SKM-1 treated with dmso at 0.1 percent for 144 hours (cell line): ENCODE measurements around the gene IFNG-AS1.
A peak's percentile ranks its signal among the peaks of the same experiment; 100 is the strongest.

Source experiments
- DNase-seq: peaks from one replicate; lab custom pipeline; 2025; ENCODE audit not compliant: unreplicated experiment; lab: John Stamatoyannopoulos, UW

IFNG-AS1 gene

DNA sequence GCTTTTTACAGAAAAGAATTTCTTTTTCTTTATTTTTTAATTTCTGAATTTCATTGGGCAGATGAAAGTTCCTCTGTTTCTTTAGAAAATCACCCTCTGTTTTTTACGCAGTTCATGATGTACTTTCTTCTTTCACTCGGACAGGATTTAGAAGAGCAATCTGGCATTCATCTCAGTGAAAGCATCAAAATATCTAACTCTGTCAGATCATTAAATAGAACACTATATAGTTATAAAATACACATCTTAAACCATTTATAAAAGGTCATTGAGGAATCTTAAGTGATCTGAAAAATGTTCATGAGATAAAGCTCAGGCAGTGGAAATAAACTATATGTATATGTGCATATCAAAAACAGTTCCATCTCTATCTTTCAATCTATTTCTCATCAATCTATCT is 3.9 kb downstream of the IFNG-AS1 start:
- no peak for DNase-seq

DNA sequence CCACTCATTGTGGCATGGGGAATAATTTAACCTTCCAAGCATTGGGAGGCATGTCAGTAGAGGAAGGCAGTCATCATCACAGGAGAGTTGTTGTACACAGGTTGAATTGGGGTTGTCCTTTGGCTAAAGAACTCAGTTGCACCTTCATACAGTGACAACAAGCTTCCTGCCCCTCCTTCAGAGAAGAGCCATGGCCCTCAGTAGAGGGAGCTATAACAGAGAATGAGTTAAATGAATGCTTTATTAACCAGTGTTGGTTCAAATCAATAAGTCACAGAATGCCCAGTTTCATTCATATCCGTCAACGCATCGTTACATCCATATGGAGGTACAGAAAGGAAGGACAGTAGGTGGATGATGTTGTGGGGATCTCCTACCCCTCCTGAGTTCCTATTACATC is 4.8 kb downstream of the IFNG-AS1 start:
- DNase-seq, result no peak

DNA sequence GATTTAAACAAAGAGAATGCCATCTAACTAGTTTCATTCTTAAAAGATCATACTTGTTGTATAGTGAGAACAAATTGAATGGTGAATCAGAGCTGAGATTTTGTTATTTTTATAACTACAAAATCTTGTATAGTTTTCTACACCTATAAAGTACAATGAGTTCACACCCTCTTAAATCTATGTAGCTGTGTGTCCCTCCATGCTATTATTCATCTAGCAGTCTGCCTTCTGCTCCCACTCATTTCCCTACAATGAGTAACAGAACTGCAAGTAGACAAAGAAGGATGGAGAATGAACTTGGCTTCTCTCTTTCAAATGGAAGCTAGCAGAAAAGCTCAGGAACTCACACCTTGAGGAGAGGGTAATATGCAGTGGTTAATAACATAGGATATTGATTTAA is 7.1 kb downstream of the IFNG-AS1 start:
- no peak for DNase-seq

DNA sequence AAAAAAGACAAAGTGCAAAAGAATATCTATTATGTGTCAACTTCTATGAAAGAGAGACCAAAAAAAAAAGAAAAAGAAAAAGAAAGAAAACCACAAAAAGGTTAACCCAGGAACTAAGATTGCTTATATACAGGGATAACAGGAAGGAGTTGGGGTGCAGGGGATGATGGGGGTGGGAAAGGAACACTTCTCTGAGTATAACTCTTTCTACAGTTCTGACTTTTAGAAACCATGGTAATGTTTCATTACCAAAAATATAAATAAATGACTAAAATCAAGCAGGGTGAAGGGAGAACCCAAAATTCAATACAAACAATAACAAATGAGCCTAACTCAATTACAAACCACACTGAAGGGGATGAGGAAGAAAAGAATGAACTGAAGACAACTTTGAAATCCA is 9.1 kb downstream of the IFNG-AS1 start:
- no peak for DNase-seq

DNA sequence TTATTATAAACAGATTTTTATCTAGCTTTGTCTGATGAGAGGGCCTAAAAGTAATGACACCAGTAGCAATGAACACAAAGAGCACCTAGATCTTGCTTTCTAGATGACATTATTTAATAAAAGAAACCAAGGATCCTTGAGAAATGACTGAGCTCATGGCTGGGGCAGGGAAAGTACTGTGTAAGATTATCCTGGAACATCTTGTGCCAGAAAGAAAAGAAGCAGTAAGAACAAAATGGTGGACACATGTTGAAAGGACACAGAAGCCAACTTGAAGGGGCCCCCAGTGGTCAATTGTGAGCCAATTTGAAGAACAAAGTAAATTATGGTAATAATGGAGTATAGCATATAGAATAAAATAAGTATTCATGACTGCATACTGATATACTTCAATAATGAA is 10.0 kb downstream of the IFNG-AS1 start:
- DNase-seq, result no peak

DNA sequence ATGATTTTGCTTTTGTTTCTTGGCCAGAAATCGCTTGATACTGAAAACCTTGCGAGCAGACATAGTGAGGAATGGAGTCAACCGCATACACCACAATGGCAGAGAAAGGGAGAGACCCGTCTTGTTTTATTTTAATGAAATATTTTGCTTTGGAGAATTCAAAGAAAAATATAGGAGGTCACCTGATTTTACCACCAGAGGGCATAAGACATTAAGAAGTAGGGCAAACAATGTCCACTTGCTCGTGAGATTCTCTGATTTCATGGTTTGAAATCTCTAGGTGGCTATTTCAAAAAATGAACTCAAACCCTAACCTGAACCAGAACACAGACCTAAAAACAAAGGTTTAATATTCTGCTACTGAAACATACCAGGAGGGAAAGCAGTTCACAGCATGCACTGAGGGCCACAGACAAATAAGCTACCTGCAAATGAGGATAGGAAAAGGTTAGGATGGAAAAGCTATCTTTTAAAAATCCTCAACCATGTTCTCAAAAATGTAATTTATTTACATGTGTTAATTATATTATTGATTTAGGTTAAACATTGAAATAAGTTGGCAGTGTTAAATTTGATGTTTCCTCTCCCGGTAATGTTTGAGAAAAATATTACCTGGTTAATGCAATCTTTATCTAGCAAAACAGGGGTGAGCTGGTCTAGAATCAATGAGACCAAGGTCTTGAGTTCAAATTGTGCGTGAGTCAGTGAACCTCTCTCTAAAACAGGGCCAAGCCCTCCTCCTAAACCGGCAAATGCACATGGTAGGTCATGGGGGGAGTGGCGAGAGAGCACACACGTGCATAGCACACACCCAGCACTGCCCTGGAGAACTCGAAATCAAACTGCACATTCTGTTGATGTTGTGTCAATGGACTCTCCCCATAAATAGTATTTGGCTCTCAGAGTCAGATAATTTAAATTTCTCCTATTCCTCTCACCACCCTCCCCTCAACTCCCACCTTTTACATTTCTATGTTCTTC is 12.5 kb downstream of the IFNG-AS1 start:
- DNase-seq, result no peak

DNA sequence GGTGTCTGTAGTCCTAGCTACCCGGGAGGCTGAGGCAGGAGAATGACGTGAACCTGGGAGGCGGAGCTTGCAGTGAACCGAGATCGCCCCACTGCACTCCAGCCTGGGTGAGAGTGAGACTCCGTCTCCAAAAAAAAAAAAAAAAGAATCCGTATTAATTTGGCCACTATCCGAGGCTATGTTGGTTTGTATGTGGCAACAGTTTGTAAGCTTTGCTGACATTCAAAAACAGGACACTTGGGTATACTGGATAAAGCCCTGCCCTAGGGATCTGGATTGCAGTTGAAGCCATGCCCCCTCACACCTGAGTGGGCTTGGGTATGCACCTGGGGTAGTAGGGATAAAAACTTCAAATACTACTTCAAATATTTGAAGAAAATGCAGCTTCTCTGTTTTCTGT is 14.5 kb downstream of the IFNG-AS1 start:
- no peak for DNase-seq

DNA sequence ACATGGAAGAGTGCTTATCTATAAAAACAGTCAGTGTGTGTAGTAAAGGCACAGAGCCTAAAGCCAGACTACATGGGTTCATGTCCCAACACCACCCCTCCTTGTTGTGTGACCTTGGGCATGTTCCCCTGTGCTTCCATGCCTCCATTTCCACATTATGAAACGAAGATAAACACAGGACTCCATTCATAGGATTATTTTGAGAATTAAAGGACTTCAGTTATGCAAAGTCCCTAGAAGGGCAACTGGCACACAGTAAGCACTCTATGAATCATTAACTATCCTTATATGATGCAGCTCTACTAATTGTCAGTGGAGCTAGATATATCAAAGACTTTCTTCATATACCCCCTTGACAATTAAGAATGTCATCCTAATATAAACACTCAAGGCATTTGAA is 17.8 kb downstream of the IFNG-AS1 start:
- DNase-seq, result no peak

DNA sequence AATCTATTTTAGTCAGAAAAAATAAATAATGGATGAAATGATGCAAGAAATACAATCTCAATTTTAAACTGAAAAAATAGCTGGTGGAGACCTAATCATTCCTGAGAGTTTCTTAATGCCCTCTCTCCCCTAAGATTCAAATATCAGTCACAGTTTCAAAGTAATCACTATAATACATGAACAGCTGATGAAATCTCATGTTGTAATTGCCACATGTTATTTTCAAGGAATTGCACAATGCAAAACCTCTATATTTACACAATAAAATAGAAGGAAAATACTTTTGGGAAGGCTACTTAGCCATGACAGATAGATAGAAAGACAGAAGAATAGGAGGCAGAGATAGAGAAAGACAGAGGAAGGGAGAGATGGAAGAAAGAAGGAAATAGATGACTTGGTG is 18.2 kb downstream of the IFNG-AS1 start:
- no peak for DNase-seq

DNA sequence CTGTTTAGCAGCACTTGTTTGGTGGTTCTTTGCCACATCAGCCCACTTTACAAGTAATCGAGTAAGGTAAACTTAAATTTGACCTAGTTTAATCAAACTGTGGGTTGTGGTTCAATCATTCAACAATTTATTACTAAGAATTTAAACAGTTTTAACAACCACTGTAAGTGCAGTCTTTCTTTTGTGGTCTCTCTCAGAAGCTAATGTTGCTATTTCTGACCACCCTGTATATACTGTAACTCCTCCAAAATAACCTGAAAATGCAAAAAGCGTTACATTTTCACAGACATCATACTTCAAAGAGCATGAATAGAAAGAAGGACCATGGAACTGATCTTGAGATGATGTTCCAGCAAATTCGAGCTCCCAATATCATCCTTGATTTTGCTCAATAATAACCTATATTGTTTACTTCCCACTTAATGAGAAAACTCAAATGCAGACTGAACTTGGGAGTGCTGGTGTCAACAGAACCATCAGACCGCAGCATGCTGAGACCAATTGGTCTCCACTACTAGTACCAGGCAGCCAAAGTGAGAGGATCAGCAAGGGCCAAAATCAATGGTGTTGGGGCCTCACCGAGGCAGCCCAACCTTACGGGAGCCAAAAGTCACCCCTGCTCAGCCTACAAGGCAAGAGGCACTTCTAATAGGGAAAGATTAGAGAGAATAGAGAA is 22.1 kb downstream of the IFNG-AS1 start:
- no peak for DNase-seq

DNA sequence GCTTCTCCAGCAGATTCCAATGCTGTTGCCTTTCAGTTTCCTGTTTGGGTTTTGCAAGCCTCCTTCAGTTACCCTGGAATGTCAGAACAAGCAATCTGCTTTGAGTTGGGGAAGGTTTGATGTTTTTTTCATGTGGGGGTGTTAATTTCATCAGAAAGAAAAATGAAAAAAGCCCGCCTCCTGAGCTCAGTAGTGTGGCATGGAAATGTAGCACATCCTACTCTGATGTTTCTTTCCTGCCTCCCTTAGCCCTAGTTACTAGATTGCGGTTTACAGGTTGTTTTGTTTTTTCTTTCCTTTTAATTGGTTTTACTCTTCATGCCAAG is 22.6 kb downstream of the IFNG-AS1 start:
- no peak for DNase-seq

DNA sequence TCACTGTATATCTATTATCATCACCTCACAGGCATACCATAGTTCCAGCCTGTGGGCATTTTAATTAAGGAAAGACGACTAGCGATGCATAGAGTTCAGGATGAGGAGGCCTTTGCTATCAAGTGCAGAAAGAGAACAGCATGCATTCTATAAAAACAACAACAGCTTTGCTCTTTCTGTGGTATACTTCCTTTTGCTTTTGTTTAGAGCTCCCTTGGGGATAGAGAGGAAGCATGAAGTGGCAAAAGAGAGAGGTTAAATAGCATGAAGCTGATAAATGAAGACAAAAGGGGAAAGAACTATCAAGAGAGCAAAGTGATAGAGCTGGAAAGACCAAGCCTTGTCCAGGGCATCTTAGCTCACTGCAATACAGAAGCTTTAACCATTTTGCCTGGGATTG is 23.5 kb downstream of the IFNG-AS1 start:
- DNase-seq, result no peak

DNA sequence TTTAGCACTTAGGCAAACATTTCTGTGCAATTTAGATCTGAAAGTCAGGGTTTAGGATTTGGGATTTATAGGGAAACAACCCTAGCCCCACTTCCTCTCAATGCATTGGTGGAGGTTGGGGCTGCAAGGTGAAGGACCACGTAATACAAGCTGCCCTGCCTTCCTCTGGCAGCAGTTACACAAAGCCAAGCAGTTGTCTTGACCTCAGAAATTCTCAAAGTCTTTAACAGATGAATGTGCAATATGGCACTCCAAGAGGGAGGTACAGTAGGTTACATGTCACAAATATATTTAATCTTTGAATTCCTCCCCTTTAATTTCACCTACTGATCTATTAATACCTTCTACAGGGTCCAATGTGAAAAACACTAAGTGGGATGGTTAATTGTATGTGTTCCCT is 23.9 kb downstream of the IFNG-AS1 start:
- no peak for DNase-seq

DNA sequence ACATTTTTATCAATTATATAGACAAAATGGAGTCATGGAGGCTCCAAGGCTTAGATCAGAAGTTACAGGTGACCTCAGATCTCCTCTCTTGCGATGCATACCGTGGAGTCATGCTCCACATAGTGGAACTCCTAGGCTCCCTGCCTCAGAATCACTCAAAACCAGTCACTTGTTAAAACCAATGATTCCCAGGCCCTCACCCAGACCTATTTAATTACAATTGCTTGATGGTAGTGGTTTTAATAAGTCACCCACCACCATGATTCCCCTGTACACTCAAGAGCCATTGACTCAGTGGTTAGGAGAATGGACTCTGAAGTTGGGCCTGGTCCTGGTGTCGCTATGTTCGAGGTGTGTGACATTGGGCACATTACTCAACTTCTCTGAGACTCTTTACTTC is 26.9 kb downstream of the IFNG-AS1 start:
- no peak for DNase-seq

DNA sequence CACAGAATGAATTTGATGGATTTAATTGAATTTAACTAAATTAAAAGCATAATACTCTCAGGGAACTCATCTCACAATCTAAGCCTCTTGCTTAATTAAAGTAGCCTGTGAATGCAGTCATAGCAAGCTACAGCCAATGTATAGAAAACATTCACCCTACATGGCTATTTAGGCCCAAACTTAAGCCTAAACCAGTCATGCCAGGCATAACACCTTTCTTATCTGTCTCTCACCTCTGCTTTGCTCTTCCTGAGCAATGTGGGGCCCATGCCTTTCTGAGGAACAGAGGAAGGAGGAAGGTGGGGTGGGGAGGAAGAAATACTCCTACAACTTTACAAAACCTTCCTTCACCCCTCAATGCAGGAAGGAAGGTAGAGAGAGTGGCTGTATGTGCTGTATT is 29.1 kb downstream of the IFNG-AS1 start:
- DNase-seq, result no peak

DNA sequence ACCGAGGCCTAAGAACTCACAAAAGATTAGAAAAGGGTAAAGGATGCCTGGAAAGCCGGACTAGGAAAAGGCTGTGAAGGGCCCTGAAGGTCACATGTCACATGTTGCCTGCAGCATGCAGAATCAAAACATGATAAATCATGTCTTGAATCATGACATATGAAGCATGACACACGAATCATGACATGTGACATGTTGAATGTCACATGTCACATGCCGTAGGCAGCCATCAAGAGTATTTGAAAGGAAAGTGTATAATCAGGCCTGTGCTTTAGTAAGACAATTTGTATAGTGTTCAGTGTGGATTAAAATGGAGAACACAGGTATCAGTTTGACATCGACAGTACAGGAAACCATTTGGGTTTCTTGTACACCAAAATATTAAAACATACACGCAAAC is 30.8 kb downstream of the IFNG-AS1 start:
- no peak for DNase-seq

DNA sequence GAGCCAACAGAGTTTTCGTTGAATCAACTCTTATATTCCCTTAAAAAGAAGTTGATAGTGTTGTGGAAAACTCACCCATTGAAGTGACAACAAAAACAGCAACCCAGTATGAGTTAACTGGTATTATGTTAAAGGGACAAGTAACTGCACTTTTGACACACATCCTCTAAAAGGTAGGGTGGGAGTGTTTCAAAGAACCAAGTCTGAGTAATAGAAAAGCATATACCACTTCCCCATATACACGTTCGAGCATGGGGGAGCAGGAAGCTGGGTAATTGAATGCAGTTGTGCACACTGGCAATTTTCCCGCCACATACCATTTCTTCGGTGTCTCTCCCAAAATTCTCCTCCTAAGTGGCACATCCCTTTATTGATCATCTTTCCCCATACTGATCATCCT is 31.5 kb downstream of the IFNG-AS1 start:
- no peak for DNase-seq

DNA sequence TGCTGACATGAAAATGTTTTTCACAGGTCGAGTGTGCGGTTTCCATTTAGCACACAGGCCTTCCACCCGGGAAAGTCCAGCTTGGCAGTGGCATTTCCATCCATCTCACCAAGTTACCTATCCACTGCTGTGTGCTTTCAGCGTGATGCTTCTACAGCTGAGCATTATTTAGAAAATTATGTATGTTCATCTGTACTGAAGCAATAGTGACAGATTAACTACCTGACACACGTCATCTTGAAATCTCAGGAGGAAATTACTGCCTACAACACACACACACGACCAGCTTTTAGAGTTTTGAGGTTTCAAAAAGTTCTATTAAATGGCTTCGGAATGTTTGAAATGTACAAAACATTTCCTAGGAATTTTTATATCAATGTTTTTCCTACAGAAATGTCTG is 39.4 kb downstream of the IFNG-AS1 start:
- no peak for DNase-seq

DNA sequence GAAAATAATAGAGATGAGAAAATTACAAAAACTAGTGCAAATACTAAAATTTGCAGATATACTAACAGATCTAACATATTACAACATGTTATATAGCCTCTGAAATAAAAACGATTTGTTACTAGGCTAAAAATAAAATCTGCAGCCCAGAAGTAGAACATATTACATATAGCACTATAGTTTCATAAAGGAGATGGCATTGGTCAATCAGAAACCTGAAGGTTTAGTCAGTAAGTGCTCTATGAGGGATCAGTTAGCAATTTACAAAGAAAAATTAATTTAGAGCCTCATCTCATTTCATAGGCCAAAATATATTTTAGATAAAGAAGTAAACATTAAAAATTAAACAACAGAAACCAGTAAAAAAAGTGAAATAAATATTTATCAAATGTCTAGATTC is 41.0 kb downstream of the IFNG-AS1 start:
- no peak for DNase-seq

DNA sequence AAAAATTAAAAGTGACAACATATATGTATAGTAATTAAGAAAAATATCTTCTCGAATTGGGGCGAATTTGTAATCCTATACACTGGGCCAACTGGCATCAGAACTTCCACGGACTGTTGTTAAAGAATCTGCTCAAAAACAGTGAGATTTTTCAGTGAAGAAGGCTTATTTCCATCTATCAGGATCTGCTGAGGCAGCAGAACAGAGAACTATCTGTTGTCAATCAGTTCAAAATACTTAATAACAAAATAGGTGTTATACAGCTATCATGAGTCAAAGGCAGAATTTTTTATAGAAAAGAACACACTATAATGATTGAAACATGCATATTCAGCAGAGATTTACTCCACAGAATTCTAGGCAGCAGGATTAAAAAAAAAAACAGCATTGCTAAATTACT is 41.9 kb downstream of the IFNG-AS1 start:
- no peak for DNase-seq

DNA sequence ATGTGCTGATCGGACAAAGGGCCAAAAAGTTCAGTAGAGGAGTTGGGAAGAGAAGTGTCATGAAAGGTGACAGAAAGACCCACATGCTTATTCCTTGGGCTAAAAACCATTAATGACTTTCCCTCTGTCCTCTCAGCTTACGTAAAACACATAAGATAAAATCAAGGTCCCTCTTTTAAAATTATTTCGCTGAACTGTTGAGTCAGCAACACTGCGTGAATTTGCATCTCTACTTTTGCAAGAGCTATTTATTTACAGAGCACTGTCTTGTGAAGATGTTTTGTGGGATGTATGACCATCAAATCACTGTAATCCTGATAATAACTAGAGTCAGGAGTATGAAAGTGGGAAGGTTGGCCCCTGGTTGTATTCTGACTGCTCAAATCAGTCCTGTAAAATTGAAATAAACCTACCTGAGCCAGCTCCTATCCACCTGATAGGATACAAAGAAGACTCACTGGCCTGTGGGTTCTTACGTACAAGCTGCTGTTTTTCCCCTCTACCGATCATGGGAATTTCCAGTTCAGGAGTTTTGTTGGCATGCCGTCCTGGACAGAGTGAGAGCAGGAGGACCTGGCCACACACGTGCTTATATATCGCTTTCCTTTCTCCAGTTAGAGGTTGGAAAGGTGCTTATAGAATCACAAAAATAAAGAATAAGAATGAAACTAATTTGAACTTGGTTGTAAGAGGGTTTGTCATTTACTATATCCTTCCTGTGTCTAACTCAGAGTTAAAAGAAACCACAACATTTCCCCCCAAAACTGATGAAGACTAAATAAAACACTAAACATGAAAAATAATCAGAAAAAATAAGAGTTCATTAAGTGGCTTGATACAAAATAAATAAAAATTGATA is 42.9 kb downstream of the IFNG-AS1 start:
- DNase-seq, result no peak

DNA sequence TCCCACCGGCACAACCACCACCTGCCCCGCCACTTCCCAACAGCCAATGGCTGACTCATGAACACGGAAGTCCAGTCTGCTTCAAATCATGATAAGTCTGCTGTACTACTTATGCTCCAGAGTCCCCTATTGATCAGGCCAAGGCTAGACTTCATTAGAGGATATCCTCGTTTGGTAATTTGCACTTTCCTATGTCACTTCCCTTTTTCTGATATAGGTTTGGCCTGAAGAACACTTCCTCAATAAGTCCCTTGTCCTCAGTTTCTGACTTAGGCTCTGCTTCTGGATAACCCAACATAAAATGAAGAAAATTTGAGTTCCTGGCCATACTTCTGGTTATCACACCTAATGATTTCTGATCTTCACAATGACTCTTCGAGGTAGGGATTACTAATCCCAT is 45.3 kb downstream of the IFNG-AS1 start:
- peak; percentile 10 for DNase-seq
